HUES64 (cell line): ENCODE data around the gene BMX.
A peak's percentile ranks its signal among the peaks of the same experiment; 100 is the strongest.

Source experiments
- H3K27ac ChIP-seq: 2 replicates; pipeline ENCODE4 v1.7.0; 2013; ENCODE audit warnings: low read depth, low read length, inconsistent platforms
- H3K27me3 ChIP-seq: 2 replicates; pipeline ENCODE4 v1.6.1; 2013; ENCODE audit warnings: mild to moderate bottlenecking, low read length; ENCODE audit not compliant: insufficient read depth
- H3K36me3 ChIP-seq: 2 replicates; pipeline ENCODE4 v1.6.1; 2013; ENCODE audit warnings: mild to moderate bottlenecking, low read length; ENCODE audit not compliant: insufficient read depth
- H3K4me1 ChIP-seq: 2 replicates; pipeline ENCODE4 v1.6.1; 2013; ENCODE audit warnings: mild to moderate bottlenecking, low read length, moderate library complexity; ENCODE audit not compliant: insufficient read depth
- H3K4me3 ChIP-seq: 2 replicates; pipeline ENCODE4 v1.5.1; 2013; ENCODE audit warnings: mild to moderate bottlenecking, low read length, moderate library complexity
- H3K9ac ChIP-seq: 2 replicates; pipeline ENCODE4 v1.6.1; 2013; ENCODE audit warnings: mild to moderate bottlenecking, low read depth, low read length
- H3K9me3 ChIP-seq: 2 replicates; pipeline ENCODE4 v1.6.1; 2013; ENCODE audit warnings: low read depth, low read length; ENCODE audit not compliant: insufficient read depth
- WGBS: fragments of 150-250, 120-280 bp; methylation state at CpG from one replicate; pipeline ENCODE4 v1.1.7; 2013; ENCODE audit warnings: missing lambda C conversion rate; 5-methylcytosine and 5-hydroxymethylcytosine counted together

BMX gene

GRCh38 chrX:15475486-15475885 is 25.1 kb upstream of the BMX start:
- Histone ChIP-seq H3K27me3 (no peaks in the 10 kb centered on the region), H3K27ac (peak overlapping the region; percentile 67; the same call in 1 of the 2 replicates), H3K9me3 (no peaks in the 10 kb centered on the region), H3K4me3 (no peak overlapping the region), H3K36me3 (peaks cover 4% of the 10 kb centered on the region; the same call in 1 of the 2 replicates), H3K4me1 (peaks cover 14% of the 10 kb centered on the region; the same call in 1 of the 2 replicates), H3K9ac (peak overlapping the region; percentile 47; the same call in 1 of the 2 replicates)
- WGBS: 57% methylated on average over 4 of the region's 4 CpGs

- Histone ChIP-seq H3K9me3 (no peaks in the 10 kb centered on the region), H3K4me3 (no peak overlapping the region), H3K27ac (no peak overlapping the region), H3K4me1 (no peaks in the 10 kb centered on the region), H3K27me3 (no peaks in the 10 kb centered on the region), H3K9ac (no peak overlapping the region), H3K36me3 (peaks cover 2% of the 10 kb centered on the region; the same call in 1 of the 2 replicates)
- no CpG with 5 or more reads among the region's 2 CpGs for WGBS
Observed at GRCh38 chrX:15483891-15484290, 16.7 kb upstream of the BMX start.

- H3K4me3 ChIP-seq: peak overlapping the region; percentile 82
- WGBS: no CpG with 5 or more reads among the region's 5 CpGs
- peak overlapping the region; percentile 72 for H3K27ac ChIP-seq
Observed at GRCh38 chrX:15492469-15492868, 8.1 kb upstream of the BMX start.

DNA sequence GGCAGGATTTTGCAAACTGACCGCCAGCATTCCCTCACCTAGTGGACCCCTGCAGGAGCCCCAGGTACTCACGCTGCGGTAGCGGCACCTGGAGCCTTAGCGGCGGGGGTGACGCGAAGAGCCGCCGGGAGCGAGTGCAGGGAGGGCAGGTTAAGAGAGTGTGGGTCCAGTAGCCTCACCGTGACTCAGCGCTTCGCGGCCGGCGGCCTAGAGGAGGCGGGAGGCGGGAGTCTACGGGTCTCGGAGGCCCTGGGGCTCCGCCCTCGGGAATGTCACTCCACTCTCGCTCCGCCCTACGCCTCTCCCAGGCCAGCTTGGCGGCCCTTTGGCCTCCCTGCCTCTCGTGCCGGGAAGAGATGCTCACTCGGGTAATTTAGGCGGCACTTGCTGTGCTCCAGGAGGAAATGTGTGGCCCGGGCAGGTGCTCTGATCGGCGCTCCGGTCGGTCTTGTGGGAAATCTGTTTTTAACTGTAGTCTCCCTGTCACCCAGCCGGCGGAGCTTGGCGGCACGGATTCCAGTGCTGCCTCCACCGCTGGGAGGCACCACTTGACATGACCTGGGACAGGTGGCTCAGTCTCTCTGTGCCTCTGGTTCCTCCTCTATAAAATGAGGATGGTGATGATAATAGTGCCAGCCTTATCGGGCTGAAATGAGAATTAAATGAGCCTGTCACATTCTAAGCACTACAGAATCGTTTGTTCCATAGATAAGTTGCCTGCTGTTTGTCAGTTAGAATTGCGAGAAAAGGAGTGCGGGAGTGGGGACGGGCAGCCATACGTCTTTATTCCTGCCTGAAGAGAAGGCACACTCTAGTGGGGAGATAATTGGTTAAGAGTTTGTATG is 7.3 kb upstream of the BMX start, which contains the start of gene PIR:
Gene PIR (minus strand): TSS at position 216 of the 845 bp plus-strand sequence. CDS start 2,076 bp downstream, outside the sequence.
- peak within 1 kb of the TSS; percentile 86 for H3K9ac ChIP-seq
- no peaks in the 10 kb centered on the region for H3K9me3 ChIP-seq
- peak within 1 kb of the TSS; percentile 72 for H3K27ac ChIP-seq
- H3K4me3 ChIP-seq: peak within 1 kb of the TSS; percentile 82
- 0 out of 2 replicates have a peak, but pooled peaks cover 14% of the 10 kb centered on the region for H3K36me3 ChIP-seq
- 0 out of 2 replicates have a peak, but pooled peaks cover 5% of the 10 kb centered on the region for H3K4me1 ChIP-seq
- WGBS: 5% methylated on average over 47 of the region's 47 CpGs
- no peaks in the 10 kb centered on the region for H3K27me3 ChIP-seq

More at GRCh38 chrX:15492469-15492868, 8.1 kb upstream of the BMX start:
- H3K9ac ChIP-seq: peak overlapping the region; percentile 86
- H3K9me3 ChIP-seq: no peaks in the 10 kb centered on the region
- 0 out of 2 replicates have a peak, but pooled peaks cover 5% of the 10 kb centered on the region for H3K4me1 ChIP-seq
- no peaks in the 10 kb centered on the region for H3K27me3 ChIP-seq
- 0 out of 2 replicates have a peak, but pooled peaks cover 14% of the 10 kb centered on the region for H3K36me3 ChIP-seq

GRCh38 chrX:15495801-15496200 is 4.8 kb upstream of the BMX start:
- Histone ChIP-seq H3K4me1 (0 out of 2 replicates have a peak, but pooled peaks cover 5% of the 10 kb centered on the region), H3K4me3 (no peak overlapping the region), H3K9me3 (no peaks in the 10 kb centered on the region), H3K27me3 (no peaks in the 10 kb centered on the region), H3K9ac (no peak overlapping the region), H3K27ac (no peak overlapping the region), H3K36me3 (0 out of 2 replicates have a peak, but pooled peaks cover under 1% of the 10 kb centered on the region)
- 91% methylated on average over 3 of the region's 4 CpGs for WGBS

DNA sequence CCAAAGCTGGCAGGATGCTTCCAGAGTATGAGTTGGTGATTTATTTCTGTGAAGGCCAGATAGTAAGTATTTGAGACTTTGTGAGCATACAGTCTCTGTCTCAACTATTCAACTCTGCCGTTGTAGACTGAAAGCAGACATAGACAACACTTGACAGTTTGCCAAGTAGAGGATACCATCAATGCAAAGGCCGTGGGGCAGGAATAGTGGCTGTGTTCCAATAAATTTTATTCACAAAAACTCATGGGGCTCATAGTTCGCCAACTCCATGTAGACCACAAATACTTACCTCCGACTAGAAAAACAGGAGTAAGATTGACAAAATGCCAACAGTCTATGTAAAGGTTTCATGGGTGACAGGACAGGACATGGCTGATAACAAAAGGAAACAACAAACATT is 3.8 kb upstream of the BMX start:
- Histone ChIP-seq H3K9me3 (no peaks in the 10 kb centered on the region), H3K27me3 (no peaks in the 10 kb centered on the region), H3K36me3 (no peaks in the 10 kb centered on the region), H3K9ac (no peak overlapping the region), H3K4me3 (no peak overlapping the region), H3K4me1 (0 out of 2 replicates have a peak, but pooled peaks cover 5% of the 10 kb centered on the region), H3K27ac (no peak overlapping the region)
- WGBS: 87% methylated on average over 3 of the region's 4 CpGs

DNA sequence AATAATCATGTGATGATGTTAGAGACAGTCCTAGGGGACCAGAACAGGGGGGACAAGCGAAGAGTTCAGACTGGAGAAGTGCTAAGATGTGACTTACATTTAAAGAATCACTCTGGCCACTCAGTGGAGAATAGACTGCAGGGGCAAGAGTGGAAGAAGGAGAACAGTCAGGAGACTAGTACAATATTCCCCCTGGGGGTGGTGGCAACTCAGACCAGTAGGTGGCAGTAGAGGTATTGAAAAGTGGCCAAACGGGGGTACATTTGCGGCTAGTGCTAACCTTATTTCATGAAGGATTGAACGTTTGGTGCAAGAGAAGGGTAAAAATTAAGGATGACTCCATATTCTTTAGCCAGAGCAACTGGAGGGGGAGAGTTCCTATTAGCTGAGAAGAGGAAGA is 2.7 kb upstream of the BMX start:
- H3K9ac ChIP-seq: no peak overlapping the region
- no peaks in the 10 kb centered on the region for H3K27me3 ChIP-seq
- no peaks in the 10 kb centered on the region for H3K4me1 ChIP-seq
- H3K36me3 ChIP-seq: no peaks in the 10 kb centered on the region
- no peak overlapping the region for H3K27ac ChIP-seq
- no peaks in the 10 kb centered on the region for H3K9me3 ChIP-seq
- WGBS: 7% methylated on average over 4 of the region's 4 CpGs
- no peak overlapping the region for H3K4me3 ChIP-seq

DNA sequence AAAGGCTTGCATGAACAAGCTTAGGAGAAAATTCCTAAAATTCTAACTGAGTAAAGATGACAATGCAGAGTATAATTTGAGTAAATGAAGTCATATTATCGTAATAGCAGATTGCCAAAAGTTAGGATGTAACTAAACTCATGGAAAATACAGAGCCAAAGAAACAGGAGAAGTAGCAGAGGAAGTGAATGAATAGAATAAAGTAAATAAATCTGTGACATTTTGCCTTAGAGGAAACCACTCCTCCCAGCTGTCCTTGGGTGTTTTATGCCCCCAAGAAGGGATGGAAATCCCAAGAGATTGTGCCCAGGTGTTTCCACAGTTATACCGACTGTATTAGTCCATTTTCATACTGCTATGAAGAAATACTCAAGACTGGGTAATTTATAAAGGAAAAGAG is 1.9 kb upstream of the BMX start:
- H3K4me1 ChIP-seq: no peaks in the 10 kb centered on the region
- H3K9me3 ChIP-seq: no peaks in the 10 kb centered on the region
- no peak overlapping the region for H3K27ac ChIP-seq
- H3K4me3 ChIP-seq: no peak overlapping the region
- H3K36me3 ChIP-seq: no peaks in the 10 kb centered on the region
- 83% methylated on average over 1 of the region's 2 CpGs for WGBS
- no peak overlapping the region for H3K9ac ChIP-seq
- H3K27me3 ChIP-seq: no peaks in the 10 kb centered on the region

- no peak overlapping the region for H3K27ac ChIP-seq
- 97% methylated on average over 2 of the region's 3 CpGs for WGBS
- no peaks in the 10 kb centered on the region for H3K9me3 ChIP-seq
- no peaks in the 10 kb centered on the region for H3K27me3 ChIP-seq
- H3K9ac ChIP-seq: no peak overlapping the region
- no peak overlapping the region for H3K4me3 ChIP-seq
- H3K36me3 ChIP-seq: no peaks in the 10 kb centered on the region
- H3K4me1 ChIP-seq: 0 out of 2 replicates have a peak, but pooled peaks cover 2% of the 10 kb centered on the region
Observed at GRCh38 chrX:15499976-15500375, 631 bp upstream of the BMX start.

GRCh38 chrX:15501506-15501905 is 899 bp downstream of the BMX start:
- Histone ChIP-seq H3K9ac (no peak overlapping the region), H3K27me3 (no peaks in the 10 kb centered on the region), H3K27ac (no peak overlapping the region), H3K4me3 (no peak overlapping the region), H3K36me3 (no peaks in the 10 kb centered on the region), H3K9me3 (no peaks in the 10 kb centered on the region), H3K4me1 (0 out of 2 replicates have a peak, but pooled peaks cover 4% of the 10 kb centered on the region)
- WGBS: 86% methylated on average over 7 of the region's 9 CpGs

DNA sequence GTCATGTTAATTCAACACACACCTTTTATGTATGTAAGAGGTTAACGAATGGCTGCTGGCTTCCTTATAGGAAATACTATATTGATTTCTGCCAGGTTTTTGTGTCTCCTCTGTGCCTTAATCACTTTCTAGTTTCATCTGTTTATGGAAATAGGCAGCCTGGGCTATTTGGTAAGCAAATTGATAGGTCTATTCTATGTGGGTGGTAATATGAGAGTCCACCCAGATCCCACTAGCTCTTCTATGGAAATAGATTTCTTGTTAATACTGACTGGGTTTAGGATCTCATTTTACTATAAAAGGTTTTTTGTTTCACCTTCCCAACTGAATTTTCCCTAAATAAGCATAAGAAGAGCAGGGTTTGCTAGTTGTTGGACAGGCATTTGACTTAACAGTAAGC is 4.1 kb downstream of the BMX start:
- Histone ChIP-seq H3K27me3 (no peaks in the 10 kb centered on the region), H3K4me3 (no peak overlapping the region), H3K36me3 (no peaks in the 10 kb centered on the region), H3K9me3 (no peaks in the 10 kb centered on the region), H3K27ac (no peak overlapping the region), H3K9ac (no peak overlapping the region), H3K4me1 (0 out of 2 replicates have a peak, but pooled peaks cover 4% of the 10 kb centered on the region)
- no CpG with 5 or more reads among the region's 1 CpG for WGBS
